Thoracic aorta (tissue), 2 donors: Measurements from ENCODE around the gene RSPH1. TPM values are rescaled to one million over a fixed set of nuclear protein-coding genes. Genes with fewer than 3 reads are reported as not detected.
"Not testable (repeated sequence)": the region's sequence is repeated elsewhere in the genome, so short reads cannot be mapped to it uniquely, and the experiment has no call there.

Experiments used
- ATAC-seq: fragments of 150-250 bp; one replicate; pipeline ENCODE4 v1.8.0; 2017; ENCODE audit warnings: low read depth; ENCODE audit not compliant: insufficient number of reproducible peaks, low FRiP score
- DNase-seq: peaks from one replicate; pipeline ENCODE4 v3.0.0-alpha.2; 2020; ENCODE audit warnings: low spot score
- H3K27ac ChIP-seq, 2 donors: fragments of 200-600 bp; sonication (generic); 1 replicate in 1 of 2; 2 replicates in 1 of 2; pipeline ENCODE4 v1.5.1; 2016; ENCODE audit warnings: mild to moderate bottlenecking in 2 of 2, moderate library complexity in 2 of 2
- H3K27me3 ChIP-seq: fragments of 200-600 bp; sonication (generic); replicated peaks from 2 replicates; pipeline ENCODE4 v1.6.0; 2016; ENCODE audit warnings: mild to moderate bottlenecking; ENCODE audit not compliant: insufficient read depth
- H3K36me3 ChIP-seq: fragments of 200-600 bp; sonication (generic); one replicate; pipeline ENCODE4 v1.5.1; 2016
- H3K4me1 ChIP-seq, 2 donors: fragments of 200-600 bp; sonication (generic); 1 replicate in 1 of 2; 2 replicates in 1 of 2; pipeline versions ENCODE4 v1.5.1 to v1.6.0; 2016; ENCODE audit warnings: low read depth in 2 of 2, mild to moderate bottlenecking in 1 of 2; ENCODE audit not compliant: control insufficient read depth in 1 of 2
- H3K4me3 ChIP-seq: fragments of 200-600 bp; sonication (generic); 2 replicates; pipeline ENCODE4 v1.5.1; 2016; ENCODE audit warnings: mild to moderate bottlenecking
- H3K9me3 ChIP-seq: fragments of 200-600 bp; sonication (generic); 2 replicates; pipeline ENCODE4 v1.5.1; 2016
- total RNA-seq, 2 donors: library from RNA; depleted of rRNA; stranded (reverse); fragments of >200 nt; gene quantifications; one replicate each; pipeline versions ENCODE4 v1.1.0 to v1.2.3, GENCODE V29; 2016
- TF ChIP-seq, protein P1 (sequence below): fragments of 200-600 bp; sonication (generic); IDR thresholded peaks from one replicate; pipeline ENCODE4 v1.5.1; 2019; ENCODE audit warnings: antibody characterized with exemption

Gene RSPH1
- total RNA-seq, 2 donors from 2014 or later: 0.27 TPM; not detected in 1

DNA sequence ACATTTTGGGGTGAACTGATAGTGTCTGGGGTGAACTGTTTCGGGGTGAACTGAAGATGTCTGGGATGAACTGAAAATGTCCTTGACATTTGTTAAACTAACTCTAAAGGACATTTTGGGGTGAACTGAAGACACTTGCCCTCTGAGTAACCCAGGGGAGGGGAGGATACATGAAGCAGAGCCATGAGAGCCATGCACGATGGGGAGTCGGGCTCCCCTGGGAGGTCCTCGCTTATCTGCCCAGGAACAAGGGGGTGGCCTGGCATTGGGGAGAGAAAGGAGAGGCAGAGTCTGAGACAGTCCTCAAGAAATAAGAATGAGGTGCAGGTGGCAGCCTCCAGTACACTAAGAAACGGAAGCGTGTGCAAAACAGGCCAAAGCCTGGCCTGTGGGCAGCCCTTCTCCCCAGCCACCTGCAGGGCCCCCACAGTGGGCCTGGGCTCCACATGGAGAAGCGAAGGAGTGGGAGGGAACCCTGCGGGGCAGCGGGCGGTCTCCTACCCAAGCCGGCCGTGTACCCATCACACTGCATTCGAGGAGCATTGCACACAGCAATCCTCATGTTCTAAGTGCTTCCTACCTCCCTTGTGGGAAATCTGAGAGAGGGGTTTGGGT is 24.2 kb downstream of the RSPH1 start:
- ATAC-seq (no peak), DNase-seq (no peak)
- TF ChIP-seq, protein P1, sequence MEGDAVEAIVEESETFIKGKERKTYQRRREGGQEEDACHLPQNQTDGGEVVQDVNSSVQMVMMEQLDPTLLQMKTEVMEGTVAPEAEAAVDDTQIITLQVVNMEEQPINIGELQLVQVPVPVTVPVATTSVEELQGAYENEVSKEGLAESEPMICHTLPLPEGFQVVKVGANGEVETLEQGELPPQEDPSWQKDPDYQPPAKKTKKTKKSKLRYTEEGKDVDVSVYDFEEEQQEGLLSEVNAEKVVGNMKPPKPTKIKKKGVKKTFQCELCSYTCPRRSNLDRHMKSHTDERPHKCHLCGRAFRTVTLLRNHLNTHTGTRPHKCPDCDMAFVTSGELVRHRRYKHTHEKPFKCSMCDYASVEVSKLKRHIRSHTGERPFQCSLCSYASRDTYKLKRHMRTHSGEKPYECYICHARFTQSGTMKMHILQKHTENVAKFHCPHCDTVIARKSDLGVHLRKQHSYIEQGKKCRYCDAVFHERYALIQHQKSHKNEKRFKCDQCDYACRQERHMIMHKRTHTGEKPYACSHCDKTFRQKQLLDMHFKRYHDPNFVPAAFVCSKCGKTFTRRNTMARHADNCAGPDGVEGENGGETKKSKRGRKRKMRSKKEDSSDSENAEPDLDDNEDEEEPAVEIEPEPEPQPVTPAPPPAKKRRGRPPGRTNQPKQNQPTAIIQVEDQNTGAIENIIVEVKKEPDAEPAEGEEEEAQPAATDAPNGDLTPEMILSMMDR: no peak
- no peaks in the 10 kb centered on the region for H3K9me3 ChIP-seq
- H3K4me1 ChIP-seq: no peaks in the 10 kb centered on the region
- H3K27me3 ChIP-seq: no peaks in the 10 kb centered on the region
- H3K27ac ChIP-seq: no peak overlapping the region
- no peak overlapping the region for H3K4me3 ChIP-seq
- H3K36me3 ChIP-seq: no peaks in the 10 kb centered on the region

DNA sequence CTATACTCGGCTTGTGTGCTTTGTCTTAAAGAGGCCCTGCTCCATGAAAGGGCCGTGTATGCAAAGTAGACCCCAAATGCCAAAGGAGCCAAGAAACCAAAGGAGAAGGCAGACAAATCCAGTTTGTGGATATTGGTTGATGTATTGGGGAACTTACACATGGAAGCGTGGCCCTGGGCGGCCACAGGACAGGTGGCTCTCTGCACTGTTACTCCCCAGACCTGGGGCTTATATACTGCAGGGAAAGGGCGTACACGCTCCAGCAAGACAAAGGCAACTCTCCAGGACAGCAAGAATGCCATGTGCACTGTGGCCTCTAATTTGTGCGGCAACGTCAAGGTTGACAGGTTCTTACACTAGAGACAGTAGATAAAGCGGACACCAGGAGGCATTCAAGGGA is 24.8 kb downstream of the RSPH1 start:
- Histone ChIP-seq H3K27ac (no peak overlapping the region), H3K4me1 (no peaks in the 10 kb centered on the region), H3K9me3 (no peaks in the 10 kb centered on the region), H3K4me3 (no peak overlapping the region), H3K27me3 (no peaks in the 10 kb centered on the region), H3K36me3 (no peaks in the 10 kb centered on the region)
- ATAC-seq (no peak), DNase-seq (no peak)
- TF ChIP-seq, protein P1: no peak

DNA sequence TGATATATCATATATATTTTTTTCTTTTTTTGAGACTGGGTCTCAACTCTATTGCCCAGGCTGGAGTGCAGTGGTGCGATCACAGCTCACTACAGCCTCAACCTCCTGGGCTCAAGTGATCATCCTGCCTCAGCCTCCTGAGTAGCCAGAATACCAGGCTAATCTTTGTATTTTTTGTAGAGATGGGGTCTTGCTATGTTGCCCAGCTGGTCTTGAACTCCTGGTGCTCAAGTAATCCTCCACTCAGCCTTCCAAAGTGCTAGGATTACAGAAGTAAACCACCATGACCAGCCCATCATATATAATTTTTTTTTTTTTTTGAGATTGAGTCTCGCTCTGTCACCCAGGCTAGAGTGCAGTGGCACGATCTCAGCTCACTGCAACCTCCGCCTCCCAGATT is 26.3 kb downstream of the RSPH1 start:
- ATAC-seq, DNase-seq, H3K4me3 ChIP-seq, H3K9me3 ChIP-seq, H3K27ac ChIP-seq, H3K4me1 ChIP-seq, H3K36me3 ChIP-seq, H3K27me3 ChIP-seq: not testable (repeated sequence)

DNA sequence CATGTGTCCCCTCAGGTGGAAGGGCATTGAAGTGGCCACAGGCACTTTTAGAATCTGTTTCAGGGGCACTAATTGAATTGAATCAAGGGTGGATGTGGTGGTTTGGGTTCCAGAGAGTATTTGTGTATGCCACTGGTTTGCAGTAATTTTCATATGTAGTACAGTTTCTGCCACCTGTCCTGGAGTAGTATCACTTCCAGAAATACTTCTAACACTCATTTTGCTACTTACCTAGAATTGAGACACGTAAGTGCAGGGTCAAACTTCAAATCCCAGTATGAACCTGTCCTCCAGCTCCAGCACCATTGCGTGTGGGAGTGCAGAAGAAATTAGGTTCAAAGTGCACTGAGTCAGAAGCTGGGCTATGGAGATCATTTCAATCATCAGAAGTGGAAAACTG is 26.8 kb downstream of the RSPH1 start:
- TF ChIP-seq, protein P1: no peak
- no peaks in the 10 kb centered on the region for H3K36me3 ChIP-seq
- ATAC-seq (no peak), DNase-seq (no peak)
- no peak overlapping the region for H3K4me3 ChIP-seq
- no peaks in the 10 kb centered on the region for H3K27me3 ChIP-seq
- H3K9me3 ChIP-seq: no peaks in the 10 kb centered on the region
- no peaks in the 10 kb centered on the region for H3K4me1 ChIP-seq
- H3K27ac ChIP-seq: no peak overlapping the region

DNA sequence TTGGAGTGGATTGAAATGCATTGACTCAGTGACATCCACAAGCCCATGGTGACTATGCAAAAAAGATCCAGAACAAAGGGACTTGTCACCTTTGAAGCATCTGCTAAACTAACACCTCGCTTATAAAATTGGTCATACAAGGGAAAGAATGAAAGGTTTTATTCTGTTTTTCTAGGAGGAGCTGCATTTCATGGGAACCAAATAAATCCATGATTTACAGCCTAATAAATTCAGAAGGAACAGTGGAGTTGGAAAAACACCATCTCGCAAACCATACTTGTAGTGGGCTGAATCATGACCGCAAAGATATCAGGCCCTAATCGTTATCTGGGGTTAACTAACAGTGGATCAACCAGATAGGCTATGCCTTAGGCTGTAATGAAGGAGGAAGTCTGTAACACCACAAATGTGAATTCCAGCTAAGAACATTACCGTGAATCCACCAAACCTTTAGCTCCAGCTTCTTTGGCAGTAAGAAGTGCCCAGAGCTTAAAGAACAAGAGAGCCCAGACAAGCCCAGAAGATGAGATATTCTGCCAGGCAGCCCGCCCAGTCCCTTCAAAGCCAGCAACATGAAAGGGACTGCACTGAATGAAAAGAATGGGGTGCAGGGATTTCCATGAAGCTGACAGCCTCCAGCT is 27.4 kb downstream of the RSPH1 start:
- H3K4me1 ChIP-seq: no peaks in the 10 kb centered on the region
- no peak overlapping the region for H3K4me3 ChIP-seq
- no peaks in the 10 kb centered on the region for H3K36me3 ChIP-seq
- H3K27ac ChIP-seq: no peak overlapping the region
- no peaks in the 10 kb centered on the region for H3K27me3 ChIP-seq
- H3K9me3 ChIP-seq: no peaks in the 10 kb centered on the region
- ATAC-seq (no peak), DNase-seq (no peak)
- TF ChIP-seq, protein P1: no peak
